ENCODE measurements around the gene SLC17A2.

Gene SLC17A2

GRCh38 chr6:25956226-25956625 lies 25.7 kb upstream of the SLC17A2 start:
- Histone ChIP-seq H3K4me3 (ENCODE audit: low read length) (no peak overlapping the region), H3K9me2 (replicated peaks; ENCODE audit: control insufficient read depth, low read length) (no peaks in the 10 kb centered on the region), H3K27me3 (ENCODE audit: control insufficient read depth, low read length) (no peaks in the 10 kb centered on the region), H3K4me1 (ENCODE audit: control insufficient read depth, low read length) (peaks cover 16% of the 10 kb centered on the region), H3K36me3 (ENCODE audit: control insufficient read depth, low read length) (no peaks in the 10 kb centered on the region), H3K4me2 (ENCODE audit: low read length) (no peak overlapping the region), H3K79me2 (ENCODE audit: control insufficient read depth, low read length) (no peaks in the 10 kb centered on the region), H3K9me3 (ENCODE audit: control insufficient read depth, insufficient read depth, low read length) (peaks cover 26% of the 10 kb centered on the region; the same call in 1 of the 2 replicates), H4K20me1 (ENCODE audit: control insufficient read depth, insufficient read depth, low read depth, low read length) (no peaks in the 10 kb centered on the region), H3K27ac (ENCODE audit: low read depth, low read length) (no peak overlapping the region), H3F3A (ENCODE audit: control insufficient read depth, insufficient read depth) (no peaks in the 10 kb centered on the region)
- TF ChIP-seq CTCF (IDR thresholded peaks at IDR 0.05; ENCODE audit: low read depth, low read length, poor library complexity, severe bottlenecking) = no peak
- TF ChIP-seq EZH2phosphoT487 (IDR thresholded peaks at IDR 0.05; ENCODE audit: borderline replicate concordance, low read length) = no peak

GRCh38 chr6:25954756-25955155 lies 24.3 kb upstream of the SLC17A2 start:
- no peaks in the 10 kb centered on the region for H3F3A ChIP-seq (ENCODE audit: control insufficient read depth, insufficient read depth)
- no peaks in the 10 kb centered on the region for H3K9me2 ChIP-seq (replicated peaks; ENCODE audit: control insufficient read depth, low read length)
- no peak for TF ChIP-seq CTCF (IDR thresholded peaks at IDR 0.05; ENCODE audit: low read depth, low read length, poor library complexity, severe bottlenecking)
- no peaks in the 10 kb centered on the region for H4K20me1 ChIP-seq (ENCODE audit: control insufficient read depth, insufficient read depth, low read depth, low read length)
- peaks cover 2% of the 10 kb centered on the region for H3K4me1 ChIP-seq (ENCODE audit: control insufficient read depth, low read length)
- no peaks in the 10 kb centered on the region for H3K79me2 ChIP-seq (ENCODE audit: control insufficient read depth, low read length)
- H3K27ac ChIP-seq (ENCODE audit: low read depth, low read length) = no peak overlapping the region
- no peaks in the 10 kb centered on the region for H3K27me3 ChIP-seq (ENCODE audit: control insufficient read depth, low read length)
- H3K36me3 ChIP-seq (ENCODE audit: control insufficient read depth, low read length) = no peaks in the 10 kb centered on the region
- H3K9me3 ChIP-seq (ENCODE audit: control insufficient read depth, insufficient read depth, low read length) = peaks cover 15% of the 10 kb centered on the region; the same call in 1 of the 2 replicates
- no peak overlapping the region for H3K4me2 ChIP-seq (ENCODE audit: low read length)
- H3K4me3 ChIP-seq (ENCODE audit: low read length) = no peak overlapping the region

- H3K27me3 ChIP-seq (ENCODE audit: control insufficient read depth, low read length) = no peaks in the 10 kb centered on the region
- no peaks in the 10 kb centered on the region for H3K79me2 ChIP-seq (ENCODE audit: control insufficient read depth, low read length)
- H3K4me2 ChIP-seq (ENCODE audit: low read length) = no peak overlapping the region
- no peak overlapping the region for H3K4me3 ChIP-seq (ENCODE audit: low read length)
- H3K9me2 ChIP-seq (replicated peaks; ENCODE audit: control insufficient read depth, low read length) = no peaks in the 10 kb centered on the region
- no peak for TF ChIP-seq CTCF (IDR thresholded peaks at IDR 0.05; ENCODE audit: low read depth, low read length, poor library complexity, severe bottlenecking)
- TF ChIP-seq EZH2phosphoT487 (IDR thresholded peaks at IDR 0.05; ENCODE audit: borderline replicate concordance, low read length) = no peak
- H3K27ac ChIP-seq (ENCODE audit: low read depth, low read length) = no peak overlapping the region
- H3F3A ChIP-seq (ENCODE audit: control insufficient read depth, insufficient read depth) = no peaks in the 10 kb centered on the region
- no peaks in the 10 kb centered on the region for H4K20me1 ChIP-seq (ENCODE audit: control insufficient read depth, insufficient read depth, low read depth, low read length)
- no peaks in the 10 kb centered on the region for H3K36me3 ChIP-seq (ENCODE audit: control insufficient read depth, low read length)
- no peaks in the 10 kb centered on the region for H3K4me1 ChIP-seq (ENCODE audit: control insufficient read depth, low read length)
- H3K9me3 ChIP-seq (ENCODE audit: control insufficient read depth, insufficient read depth, low read length) = peaks cover 5% of the 10 kb centered on the region; the same call in 1 of the 2 replicates
These were observed 23.2 kb upstream of the SLC17A2 start for GRCh38 chr6:25953733-25954132.

GRCh38 chr6:25952535-25952934 lies 22.0 kb upstream of the SLC17A2 start:
- Histone ChIP-seq H3K36me3 (ENCODE audit: control insufficient read depth, low read length) (no peaks in the 10 kb centered on the region), H3K9me3 (ENCODE audit: control insufficient read depth, insufficient read depth, low read length) (no peaks in the 10 kb centered on the region), H3K9me2 (replicated peaks; ENCODE audit: control insufficient read depth, low read length) (no peaks in the 10 kb centered on the region), H4K20me1 (ENCODE audit: control insufficient read depth, insufficient read depth, low read depth, low read length) (no peaks in the 10 kb centered on the region), H3K4me3 (ENCODE audit: low read length) (no peak overlapping the region), H3K4me1 (ENCODE audit: control insufficient read depth, low read length) (no peaks in the 10 kb centered on the region), H3K79me2 (ENCODE audit: control insufficient read depth, low read length) (no peaks in the 10 kb centered on the region), H3K27me3 (ENCODE audit: control insufficient read depth, low read length) (no peaks in the 10 kb centered on the region), H3F3A (ENCODE audit: control insufficient read depth, insufficient read depth) (no peaks in the 10 kb centered on the region), H3K27ac (ENCODE audit: low read depth, low read length) (no peak overlapping the region), H3K4me2 (ENCODE audit: low read length) (no peak overlapping the region)
- no peak for TF ChIP-seq EZH2phosphoT487 (IDR thresholded peaks at IDR 0.05; ENCODE audit: borderline replicate concordance, low read length)
- no peak for TF ChIP-seq CTCF (IDR thresholded peaks at IDR 0.05; ENCODE audit: low read depth, low read length, poor library complexity, severe bottlenecking)

All from DOHH2 (cell line).